SK-N-SH (cell line): Measurements from ENCODE around the gene JMJD7. TPM values are rescaled to one million over a fixed set of nuclear protein-coding genes. Genes with fewer than 3 reads are reported as not detected.

Source experiments
- CTCF ChIA-PET: fragments of 300-600, 350-600 bp; formaldehyde crosslinking; extraction: SDS; loops from one replicate; lab custom pipeline; 2021; lab: Yijun Ruan, JAX
- POLR2A ChIA-PET: fragments of 350-600 bp; sonication (Branson Sonifier 250); formaldehyde crosslinking; extraction: SDS; loops from one replicate; lab custom pipeline; 2020; ENCODE audit warnings: antibody characterized with exemption, inconsistent platforms; lab: Yijun Ruan, JAX
- DNase-seq: peaks from one replicate; pipeline ENCODE4 v3.0.0; 2012
- H2AFZ ChIP-seq: fragments of 200-600 bp; sonication (generic); 2 replicates; pipeline ENCODE4 v1.8.1; 2016; ENCODE audit warnings: antibody characterized with exemption, mild to moderate bottlenecking, low read depth
- H3F3A ChIP-seq: fragments of 200-600 bp; sonication (generic); replicated peaks from 2 replicates; pipeline ENCODE3; 2016; ENCODE audit warnings: antibody characterized with exemption, mild to moderate bottlenecking; ENCODE audit not compliant: insufficient read depth
- H3K27ac ChIP-seq, 2 experiments: fragments of 200-500 bp in 1 of 2; fragments of 200-600 bp in 1 of 2; sonication (Bioruptor generic) in 1 of 2; sonication (generic), shearing (Covaris generic) in 1 of 2; 2 replicates each; pipeline versions ENCODE4 v1.5.1 to v1.6.1; 2014 to 2016; ENCODE audit warnings: low read depth in 2 of 2, inconsistent platforms in 1 of 2, low read length in 1 of 2, mild to moderate bottlenecking in 1 of 2, mixed read lengths in 1 of 2
- H3K27me3 ChIP-seq: fragments of 200-600 bp; sonication (generic), shearing (Covaris generic); 2 replicates; pipeline ENCODE4 v1.6.1; 2016; ENCODE audit warnings: mixed run types; ENCODE audit not compliant: insufficient read depth
- H3K36me3 ChIP-seq, 2 experiments: fragments of 200-500 bp in 1 of 2; fragments of 200-600 bp in 1 of 2; sonication (Bioruptor generic) in 1 of 2; sonication (generic) in 1 of 2; replicated peaks in 1 of 2; 2 replicates each; pipeline versions ENCODE3 to v1.5.1; 2014 to 2016; ENCODE audit warnings: low read length in 1 of 2, mild to moderate bottlenecking in 1 of 2; ENCODE audit not compliant: insufficient read depth in 2 of 2, control insufficient read depth in 1 of 2
- H3K4me1 ChIP-seq, 2 experiments: fragments of 200-500 bp in 1 of 2; fragments of 200-600 bp in 1 of 2; sonication (Bioruptor generic) in 1 of 2; sonication (generic), shearing (Covaris generic) in 1 of 2; 2 replicates each; pipeline versions ENCODE4 v1.5.1 to v1.6.1; 2014 to 2016; ENCODE audit warnings: low read depth in 1 of 2, low read length in 1 of 2, mixed run types in 1 of 2; ENCODE audit not compliant: insufficient read depth in 2 of 2, control insufficient read depth in 1 of 2
- H3K4me2 ChIP-seq: fragments of 200-600 bp; sonication (generic), shearing (Covaris generic); 2 replicates; pipeline ENCODE4 v1.6.1; 2017; ENCODE audit warnings: mixed run types
- H3K4me3 ChIP-seq, 2 experiments: fragments of 200-500 bp in 1 of 2; fragments of 200-600 bp in 1 of 2; sonication (Bioruptor generic) in 1 of 2; sonication (generic), shearing (Covaris generic) in 1 of 2; 2 replicates each; pipeline versions ENCODE4 v1.5.1 to v1.8.1; 2014 to 2016; ENCODE audit warnings: low read depth in 2 of 2, inconsistent platforms in 1 of 2, low read length in 1 of 2, mild to moderate bottlenecking in 1 of 2, mixed read lengths in 1 of 2, moderate library complexity in 1 of 2
- H3K79me2 ChIP-seq: fragments of 200-600 bp; sonication (generic); 2 replicates; pipeline ENCODE4 v1.8.1; 2017; ENCODE audit warnings: mild to moderate bottlenecking; ENCODE audit not compliant: insufficient read depth
- H3K9ac ChIP-seq: fragments of 200-600 bp; sonication (generic); 2 replicates; pipeline ENCODE4 v1.6.1; 2017; ENCODE audit warnings: mixed run types
- H3K9me2 ChIP-seq: fragments of 200-600 bp; sonication (generic); 2 replicates; pipeline ENCODE4 v1.6.1; 2017; ENCODE audit warnings: mixed run types
- H3K9me3 ChIP-seq: fragments of 200-600 bp; sonication (generic); 2 replicates; pipeline ENCODE4 v1.6.1; 2017; ENCODE audit warnings: mixed run types, mild to moderate bottlenecking, moderate library complexity
- H4K20me1 ChIP-seq: fragments of 200-600 bp; sonication (generic); 2 replicates; pipeline ENCODE4 v1.6.1; 2017; ENCODE audit warnings: mild to moderate bottlenecking, mixed run types; ENCODE audit not compliant: insufficient read depth
- CTCF ChIP-seq: fragments of 200-600 bp; sonication (generic); IDR thresholded peaks from 2 replicates; pipeline ENCODE4 v1.6.1; 2017; ENCODE audit warnings: antibody characterized with exemption, mild to moderate bottlenecking, moderate library complexity
- FOSL2 ChIP-seq: IDR thresholded peaks from 2 replicates; pipeline ENCODE4 v1.4.0; 2012; ENCODE audit warnings: low read depth, mild to moderate bottlenecking, moderate library complexity, borderline replicate concordance
- GABPA ChIP-seq: IDR thresholded peaks from 2 replicates; pipeline ENCODE4 v1.4.0; 2012; ENCODE audit warnings: low read depth, mild to moderate bottlenecking
- MAX ChIP-seq: IDR thresholded peaks from 2 replicates; pipeline ENCODE4 v1.4.0; 2012; ENCODE audit warnings: low read depth
- NFIC ChIP-seq: IDR thresholded peaks from 2 replicates; pipeline ENCODE4 v1.4.0; 2012; ENCODE audit warnings: borderline replicate concordance
- NRF1 ChIP-seq: IDR thresholded peaks from 2 replicates; pipeline ENCODE4 v1.6.1; 2012; ENCODE audit warnings: low read depth, mild to moderate bottlenecking, low read length
- SMC3 ChIP-seq: IDR thresholded peaks from 2 replicates; pipeline ENCODE4 v1.6.1; 2012; ENCODE audit warnings: low read depth, low read length, improper control_type of control experiment
- TAF1 ChIP-seq: IDR thresholded peaks from 2 replicates; pipeline ENCODE4 v1.6.1; 2012; ENCODE audit warnings: low read depth, mild to moderate bottlenecking, low read length, moderate library complexity, borderline replicate concordance
- TEAD4 ChIP-seq: IDR thresholded peaks from 2 replicates; pipeline ENCODE4 v1.4.0; 2012; ENCODE audit warnings: mild to moderate bottlenecking, borderline replicate concordance; ENCODE audit not compliant: insufficient read depth
- USF2 ChIP-seq: fragments of 150-350 bp; IDR thresholded peaks from 2 replicates; pipeline ENCODE4 v1.6.1; 2017; ENCODE audit warnings: antibody characterized with exemption, low read length, low read depth, borderline replicate concordance
- ZBTB33 ChIP-seq: IDR thresholded peaks from 2 replicates; pipeline ENCODE4 v1.4.0; 2012; ENCODE audit warnings: low read depth, borderline replicate concordance
- WGBS: methylation state at CpG from one replicate; pipeline ENCODE4 v1.1.6; 2017; ENCODE audit warnings: low lambda C conversion rate; 5-methylcytosine and 5-hydroxymethylcytosine counted together
- polyA plus RNA-seq, 3 experiments: library from polyadenylated mRNA; depleted of rRNA; stranded (reverse); fragments of >200 nt; gene quantifications; 2 replicates each; pipeline ENCODE4 v1.2.3, GENCODE V29; 2012

Gene JMJD7
- polyA plus RNA-seq, 1 of the 3 experiments (the other 2 are of a cell fraction), result 6.5 TPM

- TF ChIP-seq ZBTB33 (no peak), SMC3 (no peak)
- TF ChIP-seq, all 33 proteins: peak for 0
Measured at GRCh38 chr15:41842229-41842628, 14.3 kb downstream of the JMJD7 start (continued).

- no peak overlapping the region for H3K27ac ChIP-seq
- H3K79me2 ChIP-seq, result no peaks in the 10 kb centered on the region
- no peak for DNase-seq
- no peaks in the 10 kb centered on the region for H3K9me2 ChIP-seq
- H3K9me3 ChIP-seq, result no peaks in the 10 kb centered on the region
- no peak overlapping the region for H3K4me3 ChIP-seq
- H3F3A ChIP-seq, result no peaks in the 10 kb centered on the region
- no peak for TF ChIP-seq CTCF
- TF ChIP-seq GABPA, result no peak
- TF ChIP-seq NRF1, result no peak
- TF ChIP-seq USF2, result no peak
- no peak for TF ChIP-seq MAX
- TF ChIP-seq SMC3, result no peak
- TF ChIP-seq TAF1, result no peak
- TF ChIP-seq FOSL2, result no peak
- TF ChIP-seq NFIC, result no peak
- TF ChIP-seq TEAD4, result no peak
- H2AFZ ChIP-seq, result no peak overlapping the region
- ChIA-PET POLR2A (interaction anchor here (0.7 kb wide), 1 partner anchor 12 kb away, joined by 3 read pairs; no protein-coding TSS in a partner anchor), CTCF (interaction anchor here (1.1 to 1.2 kb wide), 3 partner anchors 11 to 33 kb away, joined by 3 to 4 read pairs (median 3); no protein-coding TSS in a partner anchor)
- WGBS, result 81% methylated on average over 6 of the region's 10 CpGs
- H3K9ac ChIP-seq, result no peak overlapping the region
- H3K36me3 ChIP-seq, result peaks cover 0 to 15% of the 10 kb centered on the region in 2 experiments
- no peaks in the 10 kb centered on the region for H3K27me3 ChIP-seq
- no peaks in the 10 kb centered on the region for H4K20me1 ChIP-seq
- H3K4me2 ChIP-seq, result no peak overlapping the region
- peaks cover 0 to 15% of the 10 kb centered on the region in 2 experiments; a peak in 1 of 4 replicates for H3K4me1 ChIP-seq
Measured at GRCh38 chr15:41843571-41843970, 15.7 kb downstream of the JMJD7 start.
